K562 (cell line): ENCODE data around the gene SH3BP2. TPM values are rescaled to one million over a fixed set of nuclear protein-coding genes. Genes with fewer than 3 reads are reported as not detected.

Experiments
- CBX8 ChIP-seq: fragments of 200-600 bp; sonication (generic); IDR thresholded peaks from 2 replicates; pipeline ENCODE4 v1.6.1; 2012; ENCODE audit warnings: borderline replicate concordance, mixed run types, low read depth, mild to moderate bottlenecking, moderate library complexity, mixed read lengths, low read length, control low read depth, inconsistent platforms; ENCODE audit not compliant: poor library complexity, severe bottlenecking; ENCODE audit errors: extremely low read depth
- CREB1 ChIP-seq, 2 experiments: sonication (generic) in 1 of 2; formaldehyde crosslinking in 1 of 2; IDR thresholded peaks; 2 replicates each; pipeline versions ENCODE4 v1.6.1 to v1.8.0; 2012 to 2022; ENCODE audit warnings: inconsistent platforms in 1 of 2, mild to moderate bottlenecking in 1 of 2, missing genetic modification reagents in 1 of 2, moderate library complexity in 1 of 2
- ETV6 ChIP-seq, 3 experiments: fragments of 150-350 bp in 1 of 3; sonication (generic) in 1 of 3; formaldehyde crosslinking in 1 of 3; IDR thresholded peaks; 2 replicates each; pipeline versions ENCODE4 v1.6.1 to v1.8.0; 2014 to 2022; ENCODE audit warnings: borderline replicate concordance in 2 of 3, low read depth in 2 of 3, antibody characterized with exemption in 1 of 3, low read length in 1 of 3, mild to moderate bottlenecking in 1 of 3, missing genetic modification reagents in 1 of 3
- HNRNPK ChIP-seq: fragments of 200-400 bp; formaldehyde crosslinking; IDR thresholded peaks from one replicate; pipeline ENCODE4 v1.6.1; 2018; ENCODE audit warnings: mild to moderate bottlenecking, low read depth, low read length; ENCODE audit not compliant: poor library complexity, severe bottlenecking
- LEF1 ChIP-seq: fragments of 450-650 bp; IDR thresholded peaks from 2 replicates; pipeline ENCODE4 v1.6.1; 2016; ENCODE audit warnings: mild to moderate bottlenecking
- NR2F6 ChIP-seq: fragments of 450-650 bp; formaldehyde crosslinking; IDR thresholded peaks from 2 replicates; pipeline ENCODE4 v1.4.0; 2020; ENCODE audit warnings: mild to moderate bottlenecking
- NUFIP1 ChIP-seq: fragments of 450-650 bp; IDR thresholded peaks from 2 replicates; pipeline ENCODE4 v1.6.1; 2018; ENCODE audit not compliant: partially characterized antibody
- POLR2AphosphoS5 ChIP-seq: IDR thresholded peaks from 2 replicates; pipeline ENCODE4 v1.6.1; 2011; ENCODE audit warnings: mild to moderate bottlenecking, low read depth, low read length, moderate library complexity; ENCODE audit not compliant: control insufficient read depth, insufficient read depth
- SAP30 ChIP-seq: fragments of 200-600 bp; sonication (generic); IDR thresholded peaks from 2 replicates; pipeline ENCODE4 v1.6.1; 2012; ENCODE audit warnings: borderline replicate concordance, low read depth, mild to moderate bottlenecking, moderate library complexity, low read length, control low read depth, inconsistent platforms; ENCODE audit not compliant: insufficient read depth, poor library complexity, severe bottlenecking
- SUPT5H ChIP-seq: fragments of 450-650 bp; IDR thresholded peaks from 2 replicates; pipeline ENCODE4 v1.6.1; 2016
- ZNF239 ChIP-seq: fragments of 250-450 bp; sonication (Bioruptor Pico); IDR thresholded peaks from 2 replicates; pipeline ENCODE4 v1.4.0; 2020; ENCODE audit warnings: mild to moderate bottlenecking
- ZNF347 ChIP-seq: fragments of 450-650 bp; formaldehyde crosslinking; IDR thresholded peaks from 2 replicates; pipeline ENCODE4 v1.4.0; 2020; ENCODE audit warnings: low read depth, mild to moderate bottlenecking, moderate library complexity
- ZNF384 ChIP-seq: IDR thresholded peaks from 2 replicates; pipeline ENCODE4 v1.6.1; 2012; ENCODE audit warnings: low read depth, low read length, improper control_type of control experiment
- ZNF41 ChIP-seq: fragments of 250-450 bp; sonication (Bioruptor Pico); conservative IDR thresholded peaks from 2 replicates; pipeline ENCODE4 v1.4.0; 2020; ENCODE audit warnings: mild to moderate bottlenecking
- ZNF551 ChIP-seq: fragments of 250-450 bp; sonication (Bioruptor Pico); IDR thresholded peaks from 2 replicates; pipeline ENCODE4 v1.5.0; 2021; ENCODE audit warnings: mild to moderate bottlenecking, moderate library complexity
- ZNF778 ChIP-seq: fragments of 450-650 bp; formaldehyde crosslinking; IDR thresholded peaks from 2 replicates; pipeline ENCODE4 v1.4.0; 2020; ENCODE audit warnings: mild to moderate bottlenecking, moderate library complexity
- polyA plus RNA-seq, 8 experiments: library from polyadenylated mRNA; depleted of rRNA in 4 of 8; stranded (reverse) in 5 of 8; unstranded in 3 of 8; fragments of >200 nt; fragmentation: Nextera tagmentation in 2 of 8; fragmentation: Illumina TruSeq in 1 of 8; extraction: Ambion mirVana in 2 of 8; extraction: Trizol in 1 of 8; gene quantifications; 2 replicates each; pipeline versions ENCODE4 v1.2.1 to v1.2.3, GENCODE V29; 2011 to 2014; ENCODE audit warnings: inconsistent platforms in 1 of 8, missing spikeins in 1 of 8
- total RNA-seq, 7 experiments: library from RNA; depleted of rRNA in 6 of 7; stranded (reverse); fragments of >200 nt in 6 of 7; fragmentation: Illumina TruSeq in 2 of 7; extraction: Trizol in 2 of 7; gene quantifications; 2 replicates each; pipeline versions ENCODE4 v1.2.1 to v1.2.3, GENCODE V29; 2011 to 2021; ENCODE audit warnings: low replicate concordance in 1 of 7
- TF ChIP-seq, protein P1 (sequence below): fragments of 450-650 bp; formaldehyde crosslinking; IDR thresholded peaks from 2 replicates; pipeline ENCODE4 v1.4.0; 2020; ENCODE audit warnings: mild to moderate bottlenecking, moderate library complexity
- TF ChIP-seq, protein P2 (sequence below): fragments of 250-450 bp; sonication (Bioruptor Pico); IDR thresholded peaks from 2 replicates; pipeline ENCODE4 v1.9.0; 2021; ENCODE audit warnings: mild to moderate bottlenecking, inconsistent platforms
- TF ChIP-seq, protein P3 (sequence below), 2 experiments: fragments of 200-800 bp in 1 of 2; sonication (Bioruptor generic) in 1 of 2; sonication (generic) in 1 of 2; formaldehyde crosslinking in 1 of 2; IDR thresholded peaks in 1 of 2; conservative IDR thresholded peaks in 1 of 2; 2 replicates each; pipeline versions ENCODE4 v1.5.0 to v1.6.1; 2016 to 2020; ENCODE audit warnings: missing compliant biosample characterization in 1 of 2, missing genetic modification characterization in 1 of 2, missing genetic modification reagents in 1 of 2

The SH3BP2 gene
- total and polyA plus RNA-seq, 9 of the 15 experiments (the other 6 are each of a cell fraction or from before 2014, with no cell fraction given): 0.34 to 16.0 (median 5.1) TPM

DNA sequence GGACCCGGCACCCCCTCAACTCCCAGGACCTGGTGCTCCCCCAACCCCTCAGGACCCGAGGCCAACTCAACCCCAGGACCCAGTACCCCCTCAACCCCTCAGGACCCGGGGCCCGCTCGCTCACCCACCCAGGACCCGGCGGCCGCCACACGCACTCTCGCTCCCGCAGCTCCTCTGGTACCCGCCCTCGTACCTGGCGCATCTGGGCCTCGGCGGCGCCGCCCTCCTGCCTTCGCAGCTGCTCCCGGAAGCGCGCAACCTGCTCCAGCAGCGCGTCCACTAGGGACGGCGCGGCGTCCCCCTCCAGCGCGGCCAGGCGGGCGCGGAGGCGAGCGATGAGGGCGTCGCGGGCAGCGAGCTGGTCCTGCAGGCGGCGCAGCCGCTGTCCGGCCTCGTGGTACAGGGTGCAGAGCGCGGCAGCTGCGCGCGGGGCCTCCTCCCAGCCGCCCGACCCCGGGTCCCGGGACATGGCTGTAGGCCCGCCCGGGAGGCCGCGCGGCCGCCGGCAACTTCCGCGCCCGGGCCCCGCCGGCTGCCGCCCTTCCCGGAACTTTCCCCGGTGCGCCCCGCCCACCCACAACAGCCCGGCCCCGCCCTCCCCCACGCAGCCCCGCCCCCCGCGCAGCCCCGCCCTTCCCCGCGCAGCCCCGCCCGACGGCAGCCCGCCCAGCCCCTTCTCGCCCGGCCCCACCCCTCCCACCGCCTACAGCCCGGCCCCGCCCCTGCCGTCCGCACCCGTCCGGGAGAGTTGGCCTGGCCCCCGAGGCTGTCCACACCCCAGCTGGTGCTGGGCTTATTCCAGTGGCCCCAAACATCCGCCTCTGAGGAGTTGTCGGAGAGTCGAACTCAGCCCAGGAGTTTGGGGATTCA is 36.8 kb upstream of the SH3BP2 start, which contains the start of gene TNIP2 (continued):
- TF ChIP-seq, protein P1, sequence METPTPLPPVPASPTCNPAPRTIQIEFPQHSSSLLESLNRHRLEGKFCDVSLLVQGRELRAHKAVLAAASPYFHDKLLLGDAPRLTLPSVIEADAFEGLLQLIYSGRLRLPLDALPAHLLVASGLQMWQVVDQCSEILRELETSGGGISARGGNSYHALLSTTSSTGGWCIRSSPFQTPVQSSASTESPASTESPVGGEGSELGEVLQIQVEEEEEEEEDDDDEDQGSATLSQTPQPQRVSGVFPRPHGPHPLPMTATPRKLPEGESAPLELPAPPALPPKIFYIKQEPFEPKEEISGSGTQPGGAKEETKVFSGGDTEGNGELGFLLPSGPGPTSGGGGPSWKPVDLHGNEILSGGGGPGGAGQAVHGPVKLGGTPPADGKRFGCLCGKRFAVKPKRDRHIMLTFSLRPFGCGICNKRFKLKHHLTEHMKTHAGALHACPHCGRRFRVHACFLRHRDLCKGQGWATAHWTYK (CRISPR knock-in tag): peak; percentile 70
- no peak for TF ChIP-seq NR2F6 (CRISPR knock-in tag)
- TF ChIP-seq ZNF41 (CRISPR knock-in tag): no peak
- no peak for TF ChIP-seq CBX8
- no peak for TF ChIP-seq LEF1
- no peak for TF ChIP-seq CREB1 (IDR thresholded peaks at IDR 0.05)
- peak; percentile 60 for TF ChIP-seq CREB1 (CRISPR knock-in tag; IDR thresholded peaks at IDR 0.05)
- no peak for TF ChIP-seq ZNF778 (CRISPR knock-in tag)
- 0 out of 2 replicates have a peak, but pooled peaks have one; percentile 11 for TF ChIP-seq SUPT5H
- TF ChIP-seq, protein P2, sequence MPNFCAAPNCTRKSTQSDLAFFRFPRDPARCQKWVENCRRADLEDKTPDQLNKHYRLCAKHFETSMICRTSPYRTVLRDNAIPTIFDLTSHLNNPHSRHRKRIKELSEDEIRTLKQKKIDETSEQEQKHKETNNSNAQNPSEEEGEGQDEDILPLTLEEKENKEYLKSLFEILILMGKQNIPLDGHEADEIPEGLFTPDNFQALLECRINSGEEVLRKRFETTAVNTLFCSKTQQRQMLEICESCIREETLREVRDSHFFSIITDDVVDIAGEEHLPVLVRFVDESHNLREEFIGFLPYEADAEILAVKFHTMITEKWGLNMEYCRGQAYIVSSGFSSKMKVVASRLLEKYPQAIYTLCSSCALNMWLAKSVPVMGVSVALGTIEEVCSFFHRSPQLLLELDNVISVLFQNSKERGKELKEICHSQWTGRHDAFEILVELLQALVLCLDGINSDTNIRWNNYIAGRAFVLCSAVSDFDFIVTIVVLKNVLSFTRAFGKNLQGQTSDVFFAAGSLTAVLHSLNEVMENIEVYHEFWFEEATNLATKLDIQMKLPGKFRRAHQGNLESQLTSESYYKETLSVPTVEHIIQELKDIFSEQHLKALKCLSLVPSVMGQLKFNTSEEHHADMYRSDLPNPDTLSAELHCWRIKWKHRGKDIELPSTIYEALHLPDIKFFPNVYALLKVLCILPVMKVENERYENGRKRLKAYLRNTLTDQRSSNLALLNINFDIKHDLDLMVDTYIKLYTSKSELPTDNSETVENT (CRISPR knock-in tag): peak; percentile 89
- TF ChIP-seq NUFIP1: no peak
- no peak for TF ChIP-seq ZNF551 (CRISPR knock-in tag)
- no peak for TF ChIP-seq ZNF239 (CRISPR knock-in tag)
- peak; percentile 79 to 92 for TF ChIP-seq ETV6 (IDR thresholded peaks at IDR 0.05; ENCODE audit: borderline replicate concordance in 1 of 2, low read depth in 2 of 2, low read length in 1 of 2)
- TF ChIP-seq ETV6 (CRISPR knock-in tag; IDR thresholded peaks at IDR 0.05; ENCODE audit: borderline replicate concordance): peak; percentile 82; the same call in 1 of the 2 replicates
- peak; percentile 89 for TF ChIP-seq SAP30
- no peak for TF ChIP-seq HNRNPK
- TF ChIP-seq ZNF347 (CRISPR knock-in tag): no peak
- TF ChIP-seq ZNF384: no peak
- peak; percentile 56; the same call in 1 of the 2 replicates for TF ChIP-seq POLR2AphosphoS5
- TF ChIP-seq, protein P3, sequence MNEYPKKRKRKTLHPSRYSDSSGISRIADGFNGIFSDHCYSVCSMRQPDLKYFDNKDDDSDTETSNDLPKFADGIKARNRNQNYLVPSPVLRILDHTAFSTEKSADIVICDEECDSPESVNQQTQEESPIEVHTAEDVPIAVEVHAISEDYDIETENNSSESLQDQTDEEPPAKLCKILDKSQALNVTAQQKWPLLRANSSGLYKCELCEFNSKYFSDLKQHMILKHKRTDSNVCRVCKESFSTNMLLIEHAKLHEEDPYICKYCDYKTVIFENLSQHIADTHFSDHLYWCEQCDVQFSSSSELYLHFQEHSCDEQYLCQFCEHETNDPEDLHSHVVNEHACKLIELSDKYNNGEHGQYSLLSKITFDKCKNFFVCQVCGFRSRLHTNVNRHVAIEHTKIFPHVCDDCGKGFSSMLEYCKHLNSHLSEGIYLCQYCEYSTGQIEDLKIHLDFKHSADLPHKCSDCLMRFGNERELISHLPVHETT (CRISPR knock-in tag; conservative IDR thresholded peaks at IDR 0.05 in 1 of 2, IDR thresholded peaks at IDR 0.05 in 1 of 2): peak in 1 of 2 experiments; percentile 98; a peak in 2 of 4 replicates
